Body of pancreas (tissue), 4 donors: ENCODE measurements around the gene CLSTN2.

ENCODE experiments used
- POLR2A ChIP-seq, 3 donors: fragments of 450-650 bp; IDR thresholded peaks; one replicate each; pipeline ENCODE4 v1.6.1; 2016; ENCODE audit warnings: antibody characterized with exemption in 3 of 3, mild to moderate bottlenecking in 2 of 3
- TF ChIP-seq, protein P1 (sequence below), 7 experiments: fragments of 450-650 bp in 4 of 7; fragments of 200-600 bp in 3 of 7; sonication (generic) in 3 of 7; IDR thresholded peaks; one replicate each; pipeline ENCODE4 v1.5.1; 2016 to 2019; ENCODE audit warnings: antibody characterized with exemption in 7 of 7

DNA sequence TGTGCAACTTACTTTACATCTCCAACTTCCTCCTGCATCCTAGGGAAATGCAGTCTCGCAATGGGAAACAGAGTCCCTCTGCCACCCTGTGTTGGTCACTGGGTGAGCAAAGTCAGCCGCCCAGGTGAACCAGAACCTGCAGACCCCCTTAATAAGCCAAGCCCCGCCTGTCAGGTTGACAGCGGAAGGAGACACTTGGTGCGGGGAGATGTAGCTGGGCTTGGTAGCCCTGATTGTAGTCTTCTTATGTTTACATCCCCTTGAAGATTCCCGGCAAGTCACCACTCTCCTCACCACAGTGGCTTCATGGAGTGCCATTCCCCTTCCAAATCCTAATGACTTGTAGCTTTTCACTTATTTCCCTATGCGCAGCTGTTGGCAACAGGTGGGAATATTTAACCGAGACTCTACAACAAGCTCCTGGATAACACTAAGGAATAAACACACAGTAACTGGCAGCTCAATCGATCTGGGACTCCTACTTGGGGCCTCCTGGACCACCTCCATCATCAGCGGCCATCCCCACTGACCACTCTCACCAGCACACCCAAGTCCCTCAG, 17.7 kb upstream of the CLSTN2 start:
- TF ChIP-seq, protein P1, sequence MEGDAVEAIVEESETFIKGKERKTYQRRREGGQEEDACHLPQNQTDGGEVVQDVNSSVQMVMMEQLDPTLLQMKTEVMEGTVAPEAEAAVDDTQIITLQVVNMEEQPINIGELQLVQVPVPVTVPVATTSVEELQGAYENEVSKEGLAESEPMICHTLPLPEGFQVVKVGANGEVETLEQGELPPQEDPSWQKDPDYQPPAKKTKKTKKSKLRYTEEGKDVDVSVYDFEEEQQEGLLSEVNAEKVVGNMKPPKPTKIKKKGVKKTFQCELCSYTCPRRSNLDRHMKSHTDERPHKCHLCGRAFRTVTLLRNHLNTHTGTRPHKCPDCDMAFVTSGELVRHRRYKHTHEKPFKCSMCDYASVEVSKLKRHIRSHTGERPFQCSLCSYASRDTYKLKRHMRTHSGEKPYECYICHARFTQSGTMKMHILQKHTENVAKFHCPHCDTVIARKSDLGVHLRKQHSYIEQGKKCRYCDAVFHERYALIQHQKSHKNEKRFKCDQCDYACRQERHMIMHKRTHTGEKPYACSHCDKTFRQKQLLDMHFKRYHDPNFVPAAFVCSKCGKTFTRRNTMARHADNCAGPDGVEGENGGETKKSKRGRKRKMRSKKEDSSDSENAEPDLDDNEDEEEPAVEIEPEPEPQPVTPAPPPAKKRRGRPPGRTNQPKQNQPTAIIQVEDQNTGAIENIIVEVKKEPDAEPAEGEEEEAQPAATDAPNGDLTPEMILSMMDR (IDR thresholded peaks at IDR 0.05): no peak
- TF ChIP-seq POLR2A (IDR thresholded peaks at IDR 0.05): no peak
